Prostate gland (tissue), 2 donors: ENCODE measurements around the gene ADCY3. TPM values are rescaled to one million over a fixed set of nuclear protein-coding genes. Genes with fewer than 3 reads are reported as not detected.

Experiments
- DNase-seq: peaks from one replicate; pipeline ENCODE4 v3.0.0-alpha.2; 2019; ENCODE audit warnings: low spot score
- H3K27ac ChIP-seq, 2 donors: fragments of 200-600 bp; sonication (generic); 2 replicates each; pipeline ENCODE4 v1.5.1; 2017 to 2019
- H3K27me3 ChIP-seq: fragments of 200-600 bp; sonication (generic); replicated peaks from 2 replicates; pipeline ENCODE4 v1.5.1; 2019; ENCODE audit not compliant: insufficient read depth
- H3K36me3 ChIP-seq, 2 donors: fragments of 200-600 bp; sonication (generic); 1 replicate in 1 of 2; 2 replicates in 1 of 2; pipeline versions ENCODE4 v1.5.1 to v1.8.1; 2017 to 2019
- H3K4me1 ChIP-seq: fragments of 200-600 bp; sonication (generic); replicated peaks from 2 replicates; pipeline ENCODE4 v1.5.1; 2019
- H3K4me3 ChIP-seq, 2 donors: fragments of 200-600 bp; sonication (generic); 2 replicates each; pipeline ENCODE4 v1.5.1; 2017 to 2019
- H3K9me3 ChIP-seq: fragments of 200-600 bp; sonication (generic); 2 replicates; pipeline ENCODE4 v1.5.1; 2017
- POLR2A ChIP-seq: fragments of 450-650 bp; IDR thresholded peaks from one replicate; pipeline ENCODE4 v1.6.1; 2016; ENCODE audit warnings: antibody characterized with exemption, mild to moderate bottlenecking
- POLR2AphosphoS5 ChIP-seq: sonication (generic); formaldehyde crosslinking; IDR thresholded peaks from one replicate; pipeline ENCODE4 v1.6.1; 2017; ENCODE audit warnings: antibody characterized with exemption
- WGBS: methylation state at CpG from one replicate; pipeline ENCODE4 v1.1.5; 2018; 5-methylcytosine and 5-hydroxymethylcytosine counted together
- intact Hi-C: fragments of 100-400 bp; cut with DNase I; formaldehyde crosslinking; loops from one replicate; pipeline ENCODE4 v1.14.2; 2022
- small RNA-seq, 2 donors: library from RNA; depleted of rRNA; stranded (forward); fragments of <200 nt; gene quantifications; one replicate each; pipeline ENCODE3, GENCODE V24; 2016
- total RNA-seq, 2 donors: library from RNA; depleted of rRNA; stranded (reverse); fragments of >200 nt; gene quantifications; one replicate each; pipeline ENCODE4 v1.1.0, GENCODE V29; 2016
- TF ChIP-seq, protein P1 (sequence below), 4 experiments: fragments of 200-600 bp in 2 of 4; fragments of 450-650 bp in 2 of 4; sonication (generic) in 2 of 4; IDR thresholded peaks; 1 replicate in 3 of 4; 2 replicates in 1 of 4; pipeline ENCODE4 v1.5.1; 2016 to 2019; ENCODE audit warnings: antibody characterized with exemption in 4 of 4, mild to moderate bottlenecking in 2 of 4, moderate library complexity in 2 of 4

The ADCY3 gene
- total RNA-seq, 2 donors from 2014 or later: 20.8 to 44.3 TPM

DNA sequence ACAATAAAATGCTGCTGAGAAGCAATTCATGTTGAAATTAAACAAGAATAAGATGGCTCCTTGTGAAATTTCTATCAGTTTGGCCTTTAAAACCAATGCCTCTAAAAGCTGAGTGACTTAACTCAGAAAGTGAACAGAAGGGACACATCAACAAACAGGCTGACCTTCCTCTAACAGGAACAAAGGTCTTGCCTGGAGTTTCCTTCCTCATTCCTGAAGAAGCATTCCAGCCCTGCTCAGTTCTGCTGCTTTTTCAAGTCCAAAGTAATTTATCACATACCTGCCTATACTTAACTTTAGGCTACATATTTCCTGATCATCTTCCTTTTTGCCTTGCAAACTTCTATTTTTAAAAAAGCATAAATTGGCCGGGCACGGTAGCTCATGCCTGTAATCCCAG lies 140.9 kb downstream of the ADCY3 start:
- 54% methylated on average over 2 of the region's 2 CpGs for WGBS
- no peaks in the 10 kb centered on the region for H3K4me1 ChIP-seq
- no peak overlapping the region for H3K4me3 ChIP-seq
- H3K9me3 ChIP-seq: no peaks in the 10 kb centered on the region
- no peaks in the 10 kb centered on the region for H3K27me3 ChIP-seq
- no peak for TF ChIP-seq POLR2AphosphoS5
- TF ChIP-seq, protein P1, sequence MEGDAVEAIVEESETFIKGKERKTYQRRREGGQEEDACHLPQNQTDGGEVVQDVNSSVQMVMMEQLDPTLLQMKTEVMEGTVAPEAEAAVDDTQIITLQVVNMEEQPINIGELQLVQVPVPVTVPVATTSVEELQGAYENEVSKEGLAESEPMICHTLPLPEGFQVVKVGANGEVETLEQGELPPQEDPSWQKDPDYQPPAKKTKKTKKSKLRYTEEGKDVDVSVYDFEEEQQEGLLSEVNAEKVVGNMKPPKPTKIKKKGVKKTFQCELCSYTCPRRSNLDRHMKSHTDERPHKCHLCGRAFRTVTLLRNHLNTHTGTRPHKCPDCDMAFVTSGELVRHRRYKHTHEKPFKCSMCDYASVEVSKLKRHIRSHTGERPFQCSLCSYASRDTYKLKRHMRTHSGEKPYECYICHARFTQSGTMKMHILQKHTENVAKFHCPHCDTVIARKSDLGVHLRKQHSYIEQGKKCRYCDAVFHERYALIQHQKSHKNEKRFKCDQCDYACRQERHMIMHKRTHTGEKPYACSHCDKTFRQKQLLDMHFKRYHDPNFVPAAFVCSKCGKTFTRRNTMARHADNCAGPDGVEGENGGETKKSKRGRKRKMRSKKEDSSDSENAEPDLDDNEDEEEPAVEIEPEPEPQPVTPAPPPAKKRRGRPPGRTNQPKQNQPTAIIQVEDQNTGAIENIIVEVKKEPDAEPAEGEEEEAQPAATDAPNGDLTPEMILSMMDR (IDR thresholded peaks at IDR 0.05): no peak
- no peak for TF ChIP-seq POLR2A
- intact Hi-C loops: no loop called here
- H3K27ac ChIP-seq: no peak overlapping the region
- DNase-seq: no peak
- H3K36me3 ChIP-seq: no peaks in the 10 kb centered on the region

DNA sequence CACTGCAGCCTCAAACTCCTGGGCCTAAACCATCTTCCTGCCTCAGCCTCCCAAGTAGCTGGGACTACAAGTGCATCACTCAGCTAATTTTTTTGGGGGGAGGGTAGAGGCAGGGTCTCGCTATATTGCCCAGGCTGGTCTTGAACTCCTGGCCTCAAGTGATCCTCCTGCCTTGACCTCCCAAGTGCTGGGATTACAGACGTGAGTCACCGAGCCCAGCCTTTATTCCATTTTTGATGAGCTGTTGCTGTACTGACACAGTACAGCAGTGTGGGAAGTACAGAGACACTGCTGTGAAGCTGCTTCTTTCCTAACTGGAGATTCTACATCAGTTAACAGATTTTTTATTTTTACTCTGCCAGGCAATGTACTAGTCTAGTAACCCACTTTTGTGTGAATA lies 145.7 kb downstream of the ADCY3 start:
- no peaks in the 10 kb centered on the region for H3K4me1 ChIP-seq
- H3K27me3 ChIP-seq: no peaks in the 10 kb centered on the region
- H3K4me3 ChIP-seq: no peak overlapping the region
- no peaks in the 10 kb centered on the region for H3K9me3 ChIP-seq
- no peak for DNase-seq
- H3K36me3 ChIP-seq: no peaks in the 10 kb centered on the region
- no peak overlapping the region for H3K27ac ChIP-seq
- intact Hi-C loops: no loop called here
- TF ChIP-seq POLR2A: no peak
- WGBS: 79% methylated on average over 3 of the region's 3 CpGs

DNA sequence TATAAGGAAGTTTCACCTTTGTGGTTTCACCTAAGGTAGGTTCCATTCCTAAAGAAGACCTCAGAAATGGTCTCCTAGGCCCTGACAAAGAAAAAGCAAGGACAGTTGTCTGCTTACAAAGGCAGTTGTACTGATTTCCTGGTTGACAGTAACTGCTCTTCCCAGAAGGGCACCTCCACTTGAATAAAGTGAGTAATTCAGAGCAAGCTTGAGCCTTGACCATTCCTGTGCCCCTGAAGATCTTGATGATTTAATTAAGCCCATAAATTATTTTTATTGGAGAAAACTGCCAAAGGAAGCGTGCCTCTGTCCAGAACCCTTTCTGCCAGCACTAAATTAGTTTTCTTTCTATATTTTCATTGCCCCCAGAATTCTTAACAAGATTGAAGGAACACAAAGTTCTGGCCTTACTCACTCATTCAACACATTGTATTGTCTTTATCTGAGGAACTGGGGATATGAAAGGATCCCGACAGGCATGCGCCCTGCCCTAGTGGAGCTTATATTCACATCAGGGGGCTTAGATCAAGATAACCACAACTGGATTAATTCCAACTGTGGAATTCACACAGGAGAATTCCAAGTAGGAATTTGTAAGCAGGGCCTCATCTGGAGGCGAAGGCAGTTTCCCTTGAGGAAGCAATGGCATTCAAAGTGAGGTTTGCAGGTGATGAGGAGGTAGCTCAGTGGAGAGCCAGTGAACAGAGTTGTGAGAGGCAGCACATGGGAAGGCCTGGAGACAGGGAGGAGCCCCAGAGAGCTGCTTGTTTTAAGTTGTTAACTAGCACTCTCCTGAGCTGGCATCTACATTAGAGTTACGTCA lies 148.1 kb downstream of the ADCY3 start:
- H3K4me1 ChIP-seq: no peaks in the 10 kb centered on the region
- H3K9me3 ChIP-seq: no peaks in the 10 kb centered on the region
- TF ChIP-seq POLR2A (no peak), POLR2AphosphoS5 (no peak)
- TF ChIP-seq, protein P1 (IDR thresholded peaks at IDR 0.05): no peak
- intact Hi-C loops: no loop called here
- no peak for DNase-seq
- 58% methylated on average over 5 of the region's 5 CpGs for WGBS
- no peak overlapping the region for H3K4me3 ChIP-seq
- H3K27ac ChIP-seq: no peak overlapping the region
- H3K36me3 ChIP-seq: no peaks in the 10 kb centered on the region
- no peaks in the 10 kb centered on the region for H3K27me3 ChIP-seq

DNA sequence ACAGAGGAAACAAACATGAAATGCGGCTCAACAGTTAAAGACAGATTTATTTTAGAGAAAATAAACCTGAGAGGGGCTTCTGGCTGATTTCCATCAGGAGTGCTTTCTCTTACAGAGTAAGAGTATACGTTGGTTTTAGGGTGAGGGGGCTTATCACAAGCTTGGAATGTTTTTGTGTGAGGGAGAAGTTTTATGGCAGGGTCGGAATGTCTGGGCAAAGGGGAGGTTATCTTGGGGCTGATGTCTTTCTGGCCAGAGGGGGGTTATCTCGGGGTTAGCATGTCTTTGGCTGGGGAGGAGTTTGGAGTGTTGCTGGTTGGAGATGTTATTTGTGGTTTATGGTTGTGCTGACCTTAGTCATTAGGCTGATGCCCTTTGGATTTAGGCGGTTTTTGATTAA lies 149.0 kb downstream of the ADCY3 start:
- no peaks in the 10 kb centered on the region for H3K36me3 ChIP-seq
- 88% methylated on average over 5 of the region's 5 CpGs for WGBS
- H3K4me3 ChIP-seq: no peak overlapping the region
- TF ChIP-seq POLR2A (no peak), POLR2AphosphoS5 (no peak)
- TF ChIP-seq, protein P1 (IDR thresholded peaks at IDR 0.05): no peak
- no peak for DNase-seq
- no peaks in the 10 kb centered on the region for H3K4me1 ChIP-seq
- no peaks in the 10 kb centered on the region for H3K27me3 ChIP-seq
- no peaks in the 10 kb centered on the region for H3K9me3 ChIP-seq
- intact Hi-C loops: no loop called here
- no peak overlapping the region for H3K27ac ChIP-seq

Small RNA genes within 50 kb of the gene (small RNA-seq; reads per million reads assigned to genes)
- 0 reads per million in 2 donors for gene AC013267.1
- gene RF00016: 0 reads per million in 2 donors

Other genes starting within 250 kb of the ADCY3 start
- gene PTRHD1, start 126.8 kb downstream of the ADCY3 start, total RNA-seq: 10 to 100 TPM; 33.9 to 38.6 TPM
- gene CENPO, start 126.8 kb downstream of the ADCY3 start, total RNA-seq: 10 to 100 TPM in 1 of 2 donors, 1 to 10 TPM in 1; 9.1 to 24.4 TPM
- gene DNAJC27, start 51.7 kb upstream of the ADCY3 start, total RNA-seq: 1 to 10 TPM; 3.0 to 9.2 TPM
- 1 to 10 TPM in 1 of 2 donors, under 1 TPM in 1; 0.14 to 1.6 TPM for gene EFR3B, start 121.8 kb upstream of the ADCY3 start, total RNA-seq
- gene POMC, start 248.3 kb upstream of the ADCY3 start, total RNA-seq: 10 to 100 TPM in 1 of 2 donors, 1 to 10 TPM in 1; 2.6 to 31.0 TPM